ENCODE data around the gene MTMR4.

MTMR4 gene

GRCh38 chr17:58516644-58517377, 2.4 kb upstream of the MTMR4 start:
- DNase-seq (ENCODE audit: low read depth), result no peak
- peak overlapping the region; percentile 82 for H3K4me3 ChIP-seq (ENCODE audit: low read length)
- no peak for TF ChIP-seq CTCF (conservative IDR thresholded peaks at IDR 0.05; ENCODE audit: low read length)

- TF ChIP-seq CTCF (conservative IDR thresholded peaks at IDR 0.05; ENCODE audit: low read length), result no peak
- no peak overlapping the region for H3K4me3 ChIP-seq (ENCODE audit: low read length)
Measured at GRCh38 chr17:58515286-58515685, 848 bp upstream of the MTMR4 start.

GRCh38 chr17:58514770-58515157, 326 bp upstream of the MTMR4 start:
- peak overlapping the region; percentile 70 for H3K4me3 ChIP-seq (ENCODE audit: low read length)
- TF ChIP-seq CTCF (conservative IDR thresholded peaks at IDR 0.05; ENCODE audit: low read length), result no peak
- DNase-seq (ENCODE audit: low read depth), result no peak

More at GRCh38 chr17:58515286-58515685, 848 bp upstream of the MTMR4 start:
- DNase-seq (ENCODE audit: low read depth), result no peak

- peak overlapping the region; percentile 70 for H3K4me3 ChIP-seq (ENCODE audit: low read length)
- no peak for DNase-seq (ENCODE audit: low read depth)
- TF ChIP-seq CTCF (conservative IDR thresholded peaks at IDR 0.05; ENCODE audit: low read length), result no peak
Measured at GRCh38 chr17:58513267-58513964, 1.0 kb downstream of the MTMR4 start.

- no peak for TF ChIP-seq CTCF (conservative IDR thresholded peaks at IDR 0.05; ENCODE audit: low read length)
- no peak overlapping the region for H3K4me3 ChIP-seq (ENCODE audit: low read length)
- no peak for DNase-seq (ENCODE audit: low read depth)
Measured at GRCh38 chr17:58510075-58510474, 4.4 kb downstream of the MTMR4 start.

GRCh38 chr17:58508341-58509067, 5.9 kb downstream of the MTMR4 start:
- no peak for DNase-seq (ENCODE audit: low read depth)
- TF ChIP-seq CTCF (conservative IDR thresholded peaks at IDR 0.05; ENCODE audit: low read length), result no peak
- no peak overlapping the region for H3K4me3 ChIP-seq (ENCODE audit: low read length)

Data from AG10803 (cell line).